Middle frontal gyrus (tissue), 1 donor: ENCODE results near the gene BOLA1.
"Not testable (repeated sequence)": the region's sequence is repeated elsewhere in the genome, so short reads cannot be mapped to it uniquely, and the experiment has no call there.

Experiments
- DNase-seq: peaks from one replicate; pipeline ENCODE4 v3.0.0-alpha.2; 2015; ENCODE audit warnings: low spot score; ENCODE audit errors: extremely low spot score

The BOLA1 gene

GRCh38 chr1:149928401-149928724 is 29.0 kb downstream of the BOLA1 start:
- no peak for DNase-seq

- DNase-seq, result no peak
Observed at GRCh38 chr1:149929856-149930255, 30.5 kb downstream of the BOLA1 start.

- DNase-seq, result no peak
Observed at GRCh38 chr1:149931212-149931790, 31.9 kb downstream of the BOLA1 start.

GRCh38 chr1:149932474-149932873 is 33.1 kb downstream of the BOLA1 start:
- DNase-seq, result no peak

DNA sequence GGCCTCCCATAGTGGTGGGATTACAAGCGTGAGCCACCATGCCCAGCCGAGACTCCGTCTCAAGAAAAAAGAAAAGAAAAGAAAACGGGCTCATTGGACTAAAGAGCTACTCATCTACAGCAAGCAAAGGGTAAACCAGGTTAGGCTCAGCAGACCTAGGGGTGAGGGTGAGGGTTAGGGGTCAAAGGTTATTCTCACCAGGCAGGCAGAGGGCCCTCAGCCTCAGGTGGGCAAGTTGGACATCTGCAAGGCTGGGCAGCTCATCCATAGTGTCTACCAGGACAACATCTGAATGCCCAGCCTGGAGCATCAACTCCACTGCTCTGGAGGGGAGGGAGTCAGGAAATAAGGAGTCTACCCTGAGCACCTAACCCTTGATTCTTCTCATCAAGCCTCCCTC is 33.8 kb downstream of the BOLA1 start:
- DNase-seq, result no peak

- no peak for DNase-seq
Observed at GRCh38 chr1:149934356-149934755, 35.0 kb downstream of the BOLA1 start.

DNA sequence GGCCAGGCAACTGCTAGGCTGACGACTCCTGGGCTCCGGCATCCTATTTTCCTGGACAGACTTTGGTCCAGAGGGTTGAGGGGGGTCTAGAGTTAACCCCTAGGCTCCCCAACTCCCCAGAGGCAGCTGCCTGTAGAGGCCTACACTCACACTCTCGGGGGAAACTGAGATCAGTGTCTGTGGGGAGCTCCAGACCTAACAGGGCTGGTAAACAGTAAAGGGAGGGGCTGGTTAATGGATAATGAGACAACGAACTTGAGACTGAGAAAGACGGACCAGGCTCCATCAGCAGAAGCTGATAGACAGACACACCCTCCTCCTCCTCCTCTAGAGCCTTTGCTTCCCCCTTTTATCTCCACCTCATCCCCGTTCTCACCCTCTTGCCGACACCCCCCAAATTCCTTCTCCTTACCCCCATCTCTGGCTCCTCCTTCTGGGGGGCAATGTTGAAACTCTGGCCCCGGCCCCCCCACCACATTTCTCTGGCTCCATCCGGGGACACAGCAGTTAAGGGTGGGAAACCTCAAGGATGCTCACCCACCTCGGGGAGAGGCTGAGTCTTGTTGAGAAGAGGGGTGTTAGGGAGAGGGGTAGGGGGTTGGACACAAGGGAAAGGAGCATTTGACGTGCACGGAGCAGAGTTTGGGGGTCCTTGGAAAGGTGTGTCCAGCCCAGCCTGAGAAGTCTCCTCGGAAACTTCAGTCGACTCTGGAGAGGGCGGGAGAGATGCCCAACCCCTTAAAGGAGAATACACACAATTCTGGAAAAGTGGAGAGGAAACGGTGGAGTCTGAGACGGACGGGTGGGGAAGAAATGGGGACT is 37.0 kb downstream of the BOLA1 start, which contains the start of gene MTMR11:
Gene MTMR11 (minus strand): TSS at position 710 of the 822 bp plus-strand sequence. CDS start 232 bp downstream, at position 478.
- no peak for DNase-seq

GRCh38 chr1:149936992-149937705 is 37.8 kb downstream of the BOLA1 start:
- DNase-seq, result no peak

DNA sequence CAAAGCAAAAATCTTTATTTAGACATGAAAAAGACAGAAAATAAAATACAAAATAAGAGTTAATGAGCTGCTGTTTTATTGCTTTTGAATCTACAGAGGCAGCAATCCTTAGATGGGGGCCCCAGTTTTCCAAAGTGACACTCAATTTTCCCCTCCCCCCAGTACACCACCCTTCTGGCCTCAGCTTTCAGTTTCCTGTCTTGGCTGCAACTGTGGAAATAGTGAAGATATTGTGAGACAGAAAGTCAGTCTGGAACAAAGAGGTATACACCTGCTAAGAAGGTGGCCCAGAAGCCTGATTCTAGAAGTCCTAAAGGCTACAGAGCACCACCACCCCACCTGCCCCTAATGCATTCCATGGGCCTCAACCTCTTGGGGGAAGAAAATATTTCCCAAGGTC is 38.4 kb downstream of the BOLA1 start:
- no peak for DNase-seq

DNA sequence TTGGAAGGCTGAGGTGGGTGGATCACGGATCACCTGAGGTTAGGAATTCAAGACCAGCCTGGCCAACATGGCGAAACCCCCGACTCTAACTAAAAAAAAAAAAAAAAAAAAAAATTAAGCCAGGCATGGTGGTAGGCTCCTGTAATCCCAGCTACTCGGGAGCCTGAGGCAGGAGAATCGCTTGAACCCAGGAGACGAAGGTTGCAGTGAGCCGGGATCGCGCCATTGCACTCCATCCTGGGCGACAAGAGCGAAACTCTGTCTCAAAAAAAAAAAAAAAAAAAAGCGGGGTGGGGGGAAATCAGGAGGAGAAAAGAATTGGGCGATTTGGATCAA is 39.3 kb downstream of the BOLA1 start:
- not testable (repeated sequence) for DNase-seq

DNA sequence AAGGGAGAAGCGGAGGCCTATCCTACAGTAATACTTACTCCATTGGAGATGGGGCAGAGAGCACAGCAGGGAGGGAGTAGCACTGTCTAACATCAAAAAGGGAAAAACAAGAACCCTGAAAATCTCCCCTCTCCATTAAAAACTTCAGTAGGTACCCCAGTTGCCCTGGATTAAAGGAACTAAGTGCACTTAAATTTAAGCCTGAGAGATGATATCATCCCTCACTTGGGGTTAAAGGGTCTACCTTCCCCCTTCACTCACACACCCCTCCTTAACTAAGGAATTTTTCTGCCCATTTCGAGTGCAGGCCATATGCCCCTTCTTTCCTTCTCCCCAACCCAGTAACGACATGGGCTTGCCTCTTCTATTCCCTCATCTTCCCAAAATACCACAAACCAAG is 41.1 kb downstream of the BOLA1 start:
- DNase-seq, result no peak

DNA sequence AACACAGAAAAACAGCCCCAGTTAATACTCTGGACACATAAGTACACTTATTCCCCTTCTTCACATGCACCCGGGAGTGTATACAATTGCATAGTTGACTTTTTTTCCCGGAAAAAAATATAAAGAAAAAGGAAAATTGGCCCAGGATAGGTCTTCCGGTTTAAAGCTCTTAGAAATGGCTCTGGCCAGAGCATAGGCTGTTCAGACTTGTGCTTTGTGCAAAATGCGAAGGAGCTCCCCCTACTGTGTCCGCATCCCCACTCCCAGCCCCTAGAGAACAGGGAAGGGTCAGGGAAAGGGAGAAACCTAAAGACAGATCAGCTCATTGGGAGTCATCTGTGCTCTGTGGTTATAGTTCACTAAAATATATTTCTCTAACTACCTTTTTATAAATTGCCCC is 42.8 kb downstream of the BOLA1 start:
- no peak for DNase-seq

- no peak for DNase-seq
Observed at GRCh38 chr1:149942885-149943284, 43.5 kb downstream of the BOLA1 start.

DNA sequence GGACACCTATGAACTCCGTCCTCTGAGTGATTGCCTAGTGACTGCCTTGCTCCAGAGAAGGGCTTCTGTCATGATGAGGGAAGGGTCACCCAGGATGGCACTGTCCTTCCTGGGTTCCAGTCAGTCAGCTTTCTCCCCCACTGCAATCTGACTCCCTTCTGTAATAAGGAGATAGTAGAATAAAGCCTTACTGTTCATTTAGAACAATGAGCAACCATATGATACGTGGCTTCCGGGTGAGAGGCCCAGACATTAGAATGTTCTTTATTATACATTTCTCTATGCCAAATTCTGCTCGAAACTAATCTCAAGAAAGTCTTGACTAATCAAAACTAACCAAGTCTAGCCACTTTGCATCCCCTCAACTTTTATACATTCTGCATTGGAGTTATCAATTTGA is 45.8 kb downstream of the BOLA1 start:
- no peak for DNase-seq

DNA sequence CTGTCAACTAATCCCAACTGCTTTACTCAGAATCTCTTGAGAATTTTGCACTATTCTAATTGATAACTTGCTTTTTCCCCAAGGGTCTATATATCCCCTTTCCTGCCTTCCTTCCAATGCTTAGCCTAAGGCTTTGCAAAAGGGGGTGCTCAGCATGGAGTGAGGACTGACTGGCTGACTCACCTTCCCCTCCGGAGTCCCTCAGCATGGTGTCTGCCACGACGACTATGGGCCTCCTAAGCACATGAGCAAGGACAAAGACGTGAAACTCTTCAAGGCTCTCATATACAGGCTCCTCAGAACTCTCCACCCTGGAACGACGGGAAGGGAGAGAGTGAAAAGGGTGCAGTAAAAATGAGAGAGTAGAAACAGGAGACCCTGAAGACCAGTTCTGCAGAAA is 50.5 kb downstream of the BOLA1 start:
- no peak for DNase-seq
